ENCODE measurements around the gene RNF148. TPM values are rescaled to one million over a fixed set of nuclear protein-coding genes. Genes with fewer than 3 reads are reported as not detected.

The RNF148 gene
- total RNA-seq, 1 donor from 2014 or later = 2.6 TPM

Other genes with a start within 250 kb of the RNF148 start
- 0.60 and 2.0 TPM in 2 replicates for gene RNF133, start 3.8 kb downstream of the RNF148 start, total RNA-seq
- gene CADPS2, start 183.5 kb upstream of the RNF148 start, total RNA-seq = 69.4 and 83.7 TPM in 2 replicates

Data from dermis blood vessel endothelial cell (primary cell).